Measurements from ENCODE around the gene DAND5. TPM values are rescaled to one million over a fixed set of nuclear protein-coding genes. Genes with fewer than 3 reads are reported as not detected.

DAND5 gene
- total and polyA plus RNA-seq, 2 donors (not counting 1 experiment from before 2014, with no cell fraction given), result not detected

DNA sequence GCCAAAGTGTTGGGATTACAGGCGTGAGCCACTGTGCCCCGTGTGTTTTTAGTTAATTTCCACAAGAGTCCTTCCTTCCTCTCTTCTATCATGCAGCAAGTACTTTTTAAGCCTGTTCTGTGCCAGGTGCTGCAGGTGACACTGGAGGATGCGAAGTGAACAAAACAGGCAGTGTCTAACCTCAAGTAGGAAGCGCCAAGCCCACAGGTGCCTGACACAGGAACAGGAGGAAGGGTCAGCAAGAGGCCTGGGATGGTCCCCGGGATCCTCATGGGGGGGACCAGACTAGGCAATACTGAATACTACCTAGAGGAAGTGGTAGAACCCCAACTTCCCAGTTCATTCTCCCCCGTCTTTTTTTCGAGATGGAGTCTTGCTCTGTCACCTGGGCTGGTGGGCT, 32.8 kb upstream of the DAND5 start:
- no peak overlapping the region for H3K4me3 ChIP-seq (ENCODE audit: control extremely low read depth in 1 of 5, extremely low read depth in 1 of 5, insufficient read depth in 1 of 5, low read depth in 2 of 5, low read length in 4 of 5)
- H4K20me1 ChIP-seq (ENCODE audit: control insufficient read depth, insufficient read depth, low read length, poor library complexity, severe bottlenecking), result peaks cover 38% of the 10 kb centered on the region
- peak overlapping the region; percentile 52 for H3K27ac Mint-ChIP-seq
- no peak overlapping the region for H3K9ac ChIP-seq (ENCODE audit: low read length)
- H2AFZ ChIP-seq (ENCODE audit: insufficient read depth, low read depth, low read length, poor library complexity, severe bottlenecking), result peak overlapping the region; percentile 19
- no peaks in the 10 kb centered on the region for H3K9me3 ChIP-seq (ENCODE audit: control extremely low read depth in 1 of 3, control insufficient read depth in 2 of 3, insufficient read depth in 1 of 3, low read length in 2 of 3)
- DNase-seq (peak; percentile 43), ATAC-seq (ENCODE audit: low read depth) (no peak)
- TF ChIP-seq EZH2 (IDR thresholded peaks at IDR 0.05; ENCODE audit: borderline replicate concordance, insufficient read depth, low read depth, low read length, poor library complexity, severe bottlenecking), result no peak
- TF ChIP-seq, protein P1, sequence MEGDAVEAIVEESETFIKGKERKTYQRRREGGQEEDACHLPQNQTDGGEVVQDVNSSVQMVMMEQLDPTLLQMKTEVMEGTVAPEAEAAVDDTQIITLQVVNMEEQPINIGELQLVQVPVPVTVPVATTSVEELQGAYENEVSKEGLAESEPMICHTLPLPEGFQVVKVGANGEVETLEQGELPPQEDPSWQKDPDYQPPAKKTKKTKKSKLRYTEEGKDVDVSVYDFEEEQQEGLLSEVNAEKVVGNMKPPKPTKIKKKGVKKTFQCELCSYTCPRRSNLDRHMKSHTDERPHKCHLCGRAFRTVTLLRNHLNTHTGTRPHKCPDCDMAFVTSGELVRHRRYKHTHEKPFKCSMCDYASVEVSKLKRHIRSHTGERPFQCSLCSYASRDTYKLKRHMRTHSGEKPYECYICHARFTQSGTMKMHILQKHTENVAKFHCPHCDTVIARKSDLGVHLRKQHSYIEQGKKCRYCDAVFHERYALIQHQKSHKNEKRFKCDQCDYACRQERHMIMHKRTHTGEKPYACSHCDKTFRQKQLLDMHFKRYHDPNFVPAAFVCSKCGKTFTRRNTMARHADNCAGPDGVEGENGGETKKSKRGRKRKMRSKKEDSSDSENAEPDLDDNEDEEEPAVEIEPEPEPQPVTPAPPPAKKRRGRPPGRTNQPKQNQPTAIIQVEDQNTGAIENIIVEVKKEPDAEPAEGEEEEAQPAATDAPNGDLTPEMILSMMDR (IDR thresholded peaks at IDR 0.05), result no peak
- WGBS (ENCODE audit: insufficient coverage), result 28% methylated on average over 4 of the region's 7 CpGs
- H3K4me3 Mint-ChIP-seq, result peak overlapping the region; percentile 48
- H3K79me2 ChIP-seq (ENCODE audit: control insufficient read depth, insufficient read depth, low read length), result peaks cover 60% of the 10 kb centered on the region
- H3K4me1 Mint-ChIP-seq, result peaks cover 61% of the 10 kb centered on the region
- CTCF ChIA-PET, result no interaction called here
- peak overlapping the region; percentile 21 for H3K4me2 ChIP-seq (replicated peaks; ENCODE audit: low read depth, low read length, poor library complexity, severe bottlenecking)
- intact Hi-C loops (cut with micrococcal nuclease), result no loop called here
- no peak overlapping the region for H3K27ac ChIP-seq (ENCODE audit: low read length in 2 of 2)
- H3K36me3 ChIP-seq (replicated peaks in 1 of 2; ENCODE audit: control extremely low read depth in 1 of 2, control insufficient read depth in 1 of 2, extremely low read depth in 1 of 2, insufficient read depth in 2 of 2, low read length in 1 of 2), result peaks cover 0 to 21% of the 10 kb centered on the region in 2 experiments
- H3K4me1 ChIP-seq (ENCODE audit: control insufficient read depth in 2 of 2, insufficient read depth in 2 of 2, low read length in 2 of 2), result peaks cover 46 to 69% of the 10 kb centered on the region in 2 donors
- H3K9me3 Mint-ChIP-seq (ENCODE audit: insufficient read depth), result no peaks in the 10 kb centered on the region
- POLR2A ChIA-PET, result interaction anchor here (1.7 kb wide), 1 partner anchor 46 kb away, joined by 9 read pairs; the partner anchor contains the start of gene GCDH
- no peaks in the 10 kb centered on the region for H3K27me3 ChIP-seq (replicated peaks in 1 of 4; ENCODE audit: control extremely low read depth in 1 of 4, control insufficient read depth in 3 of 4, insufficient read depth in 4 of 4, low read length in 3 of 4)
- no peaks in the 10 kb centered on the region for H3K27me3 Mint-ChIP-seq

DNA sequence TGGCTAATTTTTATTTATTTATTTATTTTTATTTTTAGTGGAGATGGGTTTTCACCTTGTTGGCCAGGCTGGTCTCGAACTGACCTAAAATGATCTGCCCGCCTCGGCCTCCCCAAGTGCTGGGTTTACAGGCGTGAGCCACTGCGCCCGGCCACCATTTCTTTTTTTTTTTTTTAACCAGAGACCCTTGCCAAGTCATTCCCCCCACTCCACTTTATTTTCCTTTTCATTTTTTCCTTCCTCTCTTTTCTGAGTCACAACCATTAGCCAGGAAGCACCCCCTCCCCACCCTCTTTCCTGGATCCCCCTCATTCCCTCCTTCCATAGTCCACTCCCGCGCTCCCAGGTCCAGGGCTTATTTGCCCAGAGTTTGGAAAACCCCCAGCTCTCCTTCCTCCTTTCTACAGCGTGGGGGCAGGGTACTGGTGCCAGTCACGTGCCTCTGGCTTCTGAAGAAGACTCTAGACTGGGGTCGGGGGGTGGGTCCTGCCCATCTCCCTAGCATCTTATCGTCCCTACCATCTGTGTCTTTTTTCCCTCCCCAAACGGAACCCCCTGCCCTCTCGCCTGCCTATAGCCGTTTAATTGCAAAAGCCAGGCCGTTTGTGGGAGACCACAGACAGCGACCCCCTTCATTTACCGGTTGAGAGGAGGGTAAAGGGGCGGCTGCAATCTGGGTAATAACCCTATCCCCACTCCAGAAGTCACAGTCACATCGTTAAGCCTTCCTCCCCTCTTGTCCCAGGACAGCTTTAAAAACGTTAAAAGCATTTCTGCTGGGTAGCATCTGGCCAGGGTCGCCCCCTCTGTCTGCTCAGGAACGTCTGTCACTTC, 32.1 kb upstream of the DAND5 start:
- Histone ChIP-seq H3K9ac (ENCODE audit: low read length) (peak overlapping the region; percentile 99), H2AFZ (ENCODE audit: insufficient read depth, low read depth, low read length, poor library complexity, severe bottlenecking) (peak overlapping the region; percentile 69), H3K27ac (ENCODE audit: low read length in 2 of 2) (peak overlapping the region; percentile 61 to 71), H3K79me2 (ENCODE audit: control insufficient read depth, insufficient read depth, low read length) (peaks cover 61% of the 10 kb centered on the region), H3K4me3 (ENCODE audit: control extremely low read depth in 1 of 5, extremely low read depth in 1 of 5, insufficient read depth in 1 of 5, low read depth in 2 of 5, low read length in 4 of 5) (peak overlapping the region; percentile 19 to 95 (median 89)), H3K27me3 (replicated peaks in 1 of 4; ENCODE audit: control extremely low read depth in 1 of 4, control insufficient read depth in 3 of 4, insufficient read depth in 4 of 4, low read length in 3 of 4) (no peaks in the 10 kb centered on the region), H3K36me3 (replicated peaks in 1 of 2; ENCODE audit: control extremely low read depth in 1 of 2, control insufficient read depth in 1 of 2, extremely low read depth in 1 of 2, insufficient read depth in 2 of 2, low read length in 1 of 2) (peaks cover 0 to 26% of the 10 kb centered on the region in 2 experiments), H3K4me1 (ENCODE audit: control insufficient read depth in 2 of 2, insufficient read depth in 2 of 2, low read length in 2 of 2) (peaks cover 45 to 65% of the 10 kb centered on the region in 2 donors), H4K20me1 (ENCODE audit: control insufficient read depth, insufficient read depth, low read length, poor library complexity, severe bottlenecking) (peaks cover 43% of the 10 kb centered on the region), H3K9me3 (ENCODE audit: control extremely low read depth in 1 of 3, control insufficient read depth in 2 of 3, insufficient read depth in 1 of 3, low read length in 2 of 3) (no peaks in the 10 kb centered on the region), H3K4me2 (replicated peaks; ENCODE audit: low read depth, low read length, poor library complexity, severe bottlenecking) (peak overlapping the region; percentile 89)
- no peaks in the 10 kb centered on the region for H3K27me3 Mint-ChIP-seq
- ChIA-PET POLR2A (interaction anchor here (0.6 to 1.7 kb wide), 9 partner anchors 11 to 1013 kb away, joined by 3 to 9 read pairs (median 4); partner anchors contain the start of genes FBXW9, GCDH and SYCE2), CTCF (interaction anchor here (1.1 to 1.4 kb wide), 5 partner anchors 10 to 156 kb away, joined by 3 to 11 read pairs (median 3); no protein-coding TSS in a partner anchor)
- no peaks in the 10 kb centered on the region for H3K9me3 Mint-ChIP-seq (ENCODE audit: insufficient read depth)
- 6% methylated on average over 12 of the region's 23 CpGs for WGBS (ENCODE audit: insufficient coverage)
- intact Hi-C loops (cut with micrococcal nuclease), result no loop called here
- DNase-seq (peak; percentile 67), ATAC-seq (ENCODE audit: low read depth) (no peak)
- H3K27ac Mint-ChIP-seq, result peak overlapping the region; percentile 96
- peaks cover 61% of the 10 kb centered on the region for H3K4me1 Mint-ChIP-seq
- TF ChIP-seq EZH2 (IDR thresholded peaks at IDR 0.05; ENCODE audit: borderline replicate concordance, insufficient read depth, low read depth, low read length, poor library complexity, severe bottlenecking), result no peak
- TF ChIP-seq, protein P1 (IDR thresholded peaks at IDR 0.05), result no peak
- peak overlapping the region; percentile 98 for H3K4me3 Mint-ChIP-seq

Measured in B cell (primary cell).